ENCODE measurements around the gene TARDBP.

DNA sequence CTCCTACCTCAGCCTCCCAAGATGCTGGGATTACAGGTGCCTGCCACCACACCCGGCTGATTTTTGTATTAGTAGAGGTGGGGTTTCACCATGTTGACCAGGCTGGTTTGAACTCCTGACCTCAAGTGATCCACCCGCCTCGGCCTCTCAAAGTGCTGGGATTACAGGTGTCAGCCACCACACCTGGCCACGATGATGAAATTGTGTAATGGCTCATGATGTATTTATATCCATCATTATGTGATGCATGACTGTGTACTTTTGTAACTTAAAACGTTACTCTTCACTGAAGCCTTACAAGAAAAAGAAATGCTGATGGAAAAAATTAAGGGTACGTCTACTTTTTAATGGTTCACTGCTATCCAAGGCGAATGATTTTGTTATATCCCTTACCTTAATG lies 7.5 kb downstream of the TARDBP start:
- no peak for TF ChIP-seq POLR2A (IDR thresholded peaks at IDR 0.05)
- TF ChIP-seq, protein P1, sequence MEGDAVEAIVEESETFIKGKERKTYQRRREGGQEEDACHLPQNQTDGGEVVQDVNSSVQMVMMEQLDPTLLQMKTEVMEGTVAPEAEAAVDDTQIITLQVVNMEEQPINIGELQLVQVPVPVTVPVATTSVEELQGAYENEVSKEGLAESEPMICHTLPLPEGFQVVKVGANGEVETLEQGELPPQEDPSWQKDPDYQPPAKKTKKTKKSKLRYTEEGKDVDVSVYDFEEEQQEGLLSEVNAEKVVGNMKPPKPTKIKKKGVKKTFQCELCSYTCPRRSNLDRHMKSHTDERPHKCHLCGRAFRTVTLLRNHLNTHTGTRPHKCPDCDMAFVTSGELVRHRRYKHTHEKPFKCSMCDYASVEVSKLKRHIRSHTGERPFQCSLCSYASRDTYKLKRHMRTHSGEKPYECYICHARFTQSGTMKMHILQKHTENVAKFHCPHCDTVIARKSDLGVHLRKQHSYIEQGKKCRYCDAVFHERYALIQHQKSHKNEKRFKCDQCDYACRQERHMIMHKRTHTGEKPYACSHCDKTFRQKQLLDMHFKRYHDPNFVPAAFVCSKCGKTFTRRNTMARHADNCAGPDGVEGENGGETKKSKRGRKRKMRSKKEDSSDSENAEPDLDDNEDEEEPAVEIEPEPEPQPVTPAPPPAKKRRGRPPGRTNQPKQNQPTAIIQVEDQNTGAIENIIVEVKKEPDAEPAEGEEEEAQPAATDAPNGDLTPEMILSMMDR (IDR thresholded peaks at IDR 0.05), result no peak
